Measurements from ENCODE around the gene NPIPA5.
"Not testable (repeated sequence)": the region's sequence is repeated elsewhere in the genome, so short reads cannot be mapped to it uniquely, and the experiment has no call there.

- TF ChIP-seq CTCF, POLR2A (IDR thresholded peaks at IDR 0.05): not testable (repeated sequence)
Observed at GRCh38 chr16:15330978-15331377, 47.1 kb downstream of the NPIPA5 start.
